PFSK-1 (cell line): Measurements from ENCODE around the gene RABL3.

Experiments
- SIN3A ChIP-seq: IDR thresholded peaks from 2 replicates; pipeline ENCODE4 v1.6.1; 2012; ENCODE audit warnings: mild to moderate bottlenecking, low read length, moderate library complexity, borderline replicate concordance; ENCODE audit not compliant: insufficient read depth
- TAF1 ChIP-seq: IDR thresholded peaks from 2 replicates; pipeline ENCODE4 v1.6.1; 2012; ENCODE audit warnings: low read length, control low read depth, borderline replicate concordance; ENCODE audit not compliant: insufficient read depth

DNA sequence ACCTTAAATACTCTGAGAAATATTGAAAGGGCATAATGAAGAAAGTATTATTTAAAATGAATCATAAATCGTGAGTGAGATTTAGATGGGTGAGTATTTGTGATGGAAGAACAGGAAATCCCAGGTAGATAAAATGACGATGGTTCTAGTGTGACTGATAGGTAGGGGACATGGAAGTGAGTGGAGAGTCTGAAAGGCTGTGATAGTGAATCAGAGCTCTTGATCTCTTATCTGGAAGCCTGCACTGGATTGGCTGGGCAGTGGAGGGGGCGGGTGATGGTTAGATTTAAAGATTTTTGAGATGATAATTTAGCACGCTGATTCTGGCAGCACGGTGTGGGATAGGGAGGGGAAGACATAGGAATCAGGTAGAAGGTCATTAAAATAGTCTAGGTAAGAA lies 80.4 kb downstream of the RABL3 start:
- TF ChIP-seq TAF1 (no peak), SIN3A (no peak)
